Hepatocyte (in vitro differentiated cells): ENCODE results near the gene NOD2. TPM values are rescaled to one million over a fixed set of nuclear protein-coding genes. Genes with fewer than 3 reads are reported as not detected.

ENCODE experiments used
- DNase-seq: peaks from one replicate; pipeline ENCODE4 v3.0.0-alpha.2; 2016; ENCODE audit warnings: low spot score
- H2AFZ ChIP-seq: fragments of 200-600 bp; sonication (generic); 2 replicates; pipeline ENCODE4 v1.6.0; 2016; ENCODE audit warnings: antibody characterized with exemption, mild to moderate bottlenecking
- H3K27ac ChIP-seq: fragments of 200-600 bp; sonication (generic); 2 replicates; pipeline ENCODE4 v1.5.1; 2016; ENCODE audit warnings: mild to moderate bottlenecking
- H3K27me3 ChIP-seq: fragments of 200-600 bp; sonication (generic); 2 replicates; pipeline ENCODE4 v1.6.1; 2016
- H3K36me3 ChIP-seq: fragments of 200-600 bp; sonication (generic); replicated peaks from 2 replicates; pipeline ENCODE4 v1.5.1; 2016; ENCODE audit warnings: low read depth; ENCODE audit not compliant: insufficient read depth
- H3K4me1 ChIP-seq: fragments of 200-600 bp; sonication (generic); 2 replicates; pipeline ENCODE4 v1.5.1; 2016; ENCODE audit warnings: mild to moderate bottlenecking, moderate library complexity; ENCODE audit not compliant: insufficient read depth
- H3K4me2 ChIP-seq: fragments of 200-600 bp; sonication (generic); 2 replicates; pipeline ENCODE4 v1.6.0; 2016
- H3K4me3 ChIP-seq: fragments of 200-600 bp; sonication (generic); 2 replicates; pipeline ENCODE4 v1.5.1; 2016; ENCODE audit warnings: mild to moderate bottlenecking
- H3K79me2 ChIP-seq: fragments of 200-600 bp; sonication (generic); 2 replicates; pipeline ENCODE4 v1.6.0; 2017; ENCODE audit warnings: mild to moderate bottlenecking
- H3K9me2 ChIP-seq: fragments of 200-600 bp; sonication (generic); replicated peaks from 2 replicates; pipeline ENCODE4 v1.6.0; 2017; ENCODE audit warnings: mild to moderate bottlenecking; ENCODE audit not compliant: insufficient read depth
- H3K9me3 ChIP-seq: fragments of 200-600 bp; sonication (generic); 2 replicates; pipeline ENCODE4 v1.5.1; 2016; ENCODE audit warnings: low read depth, mild to moderate bottlenecking
- H4K20me1 ChIP-seq: fragments of 200-600 bp; sonication (generic); 2 replicates; pipeline ENCODE4 v1.6.0; 2016; ENCODE audit warnings: mild to moderate bottlenecking; ENCODE audit not compliant: insufficient read depth, poor library complexity, severe bottlenecking
- EZH2 ChIP-seq: fragments of 200-600 bp; sonication (generic); IDR thresholded peaks from 2 replicates; pipeline ENCODE4 v1.6.1; 2016; ENCODE audit warnings: antibody characterized with exemption, mild to moderate bottlenecking, borderline replicate concordance
- EZH2phosphoT487 ChIP-seq: fragments of 200-600 bp; sonication (generic); IDR thresholded peaks from one replicate; pipeline ENCODE4 v1.6.1; 2018; ENCODE audit warnings: antibody characterized with exemption, mild to moderate bottlenecking, low read depth, moderate library complexity; ENCODE audit not compliant: unreplicated experiment, severe bottlenecking
- WGBS: methylation state at CpG from one replicate; pipeline ENCODE4 v1.1.6; 2016; ENCODE audit warnings: low lambda C conversion rate; ENCODE audit errors: missing lambda C conversion rate; 5-methylcytosine and 5-hydroxymethylcytosine counted together
- polyA plus RNA-seq: library from polyadenylated mRNA; unstranded; fragments of >200 nt; fragmentation: Nextera tagmentation; extraction: Ambion mirVana; gene quantifications from 2 replicates; pipeline ENCODE4 v1.2.1, GENCODE V29; 2016
- total RNA-seq: library from RNA; depleted of rRNA; stranded (reverse); fragments of >200 nt; gene quantifications from 2 replicates; pipeline ENCODE4 v1.2.3, GENCODE V29; 2014
- TF ChIP-seq, protein P1 (sequence below): fragments of 200-600 bp; sonication (generic); IDR thresholded peaks from 2 replicates; pipeline ENCODE4 v1.5.1; 2016; ENCODE audit warnings: antibody characterized with exemption, mild to moderate bottlenecking; ENCODE audit not compliant: poor library complexity

The NOD2 gene
- total and polyA plus RNA-seq, 2 experiments from 2014 or later: 0.13 TPM; not detected in 1

DNA sequence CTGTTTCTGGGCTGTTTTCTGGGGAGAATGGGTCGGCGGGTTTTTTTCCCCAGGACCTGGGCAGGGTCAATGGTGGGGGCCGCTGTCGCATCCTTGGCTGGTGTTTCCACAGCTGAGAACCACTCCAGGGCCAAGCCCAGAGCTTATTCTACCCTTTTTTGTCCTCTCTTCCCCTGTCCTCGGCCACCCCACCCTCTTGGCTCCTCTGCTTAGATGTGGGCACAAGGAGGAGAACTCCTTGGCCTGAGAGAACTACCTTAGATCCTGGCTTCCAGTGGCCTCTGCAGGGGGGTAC, 4.0 kb downstream of the NOD2 start:
- Histone ChIP-seq H3K4me1 (no peaks in the 10 kb centered on the region), H3K27me3 (peaks cover 6% of the 10 kb centered on the region), H3K9me2 (no peaks in the 10 kb centered on the region), H4K20me1 (no peaks in the 10 kb centered on the region), H3K4me3 (no peak overlapping the region), H3K36me3 (no peaks in the 10 kb centered on the region), H3K27ac (no peak overlapping the region), H2AFZ (no peak overlapping the region), H3K4me2 (no peak overlapping the region), H3K79me2 (no peaks in the 10 kb centered on the region), H3K9me3 (no peaks in the 10 kb centered on the region)
- 96% methylated on average over 5 of the region's 5 CpGs for WGBS
- no peak for TF ChIP-seq EZH2phosphoT487
- TF ChIP-seq, protein P1, sequence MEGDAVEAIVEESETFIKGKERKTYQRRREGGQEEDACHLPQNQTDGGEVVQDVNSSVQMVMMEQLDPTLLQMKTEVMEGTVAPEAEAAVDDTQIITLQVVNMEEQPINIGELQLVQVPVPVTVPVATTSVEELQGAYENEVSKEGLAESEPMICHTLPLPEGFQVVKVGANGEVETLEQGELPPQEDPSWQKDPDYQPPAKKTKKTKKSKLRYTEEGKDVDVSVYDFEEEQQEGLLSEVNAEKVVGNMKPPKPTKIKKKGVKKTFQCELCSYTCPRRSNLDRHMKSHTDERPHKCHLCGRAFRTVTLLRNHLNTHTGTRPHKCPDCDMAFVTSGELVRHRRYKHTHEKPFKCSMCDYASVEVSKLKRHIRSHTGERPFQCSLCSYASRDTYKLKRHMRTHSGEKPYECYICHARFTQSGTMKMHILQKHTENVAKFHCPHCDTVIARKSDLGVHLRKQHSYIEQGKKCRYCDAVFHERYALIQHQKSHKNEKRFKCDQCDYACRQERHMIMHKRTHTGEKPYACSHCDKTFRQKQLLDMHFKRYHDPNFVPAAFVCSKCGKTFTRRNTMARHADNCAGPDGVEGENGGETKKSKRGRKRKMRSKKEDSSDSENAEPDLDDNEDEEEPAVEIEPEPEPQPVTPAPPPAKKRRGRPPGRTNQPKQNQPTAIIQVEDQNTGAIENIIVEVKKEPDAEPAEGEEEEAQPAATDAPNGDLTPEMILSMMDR: no peak
- no peak for TF ChIP-seq EZH2
- DNase-seq: no peak

DNA sequence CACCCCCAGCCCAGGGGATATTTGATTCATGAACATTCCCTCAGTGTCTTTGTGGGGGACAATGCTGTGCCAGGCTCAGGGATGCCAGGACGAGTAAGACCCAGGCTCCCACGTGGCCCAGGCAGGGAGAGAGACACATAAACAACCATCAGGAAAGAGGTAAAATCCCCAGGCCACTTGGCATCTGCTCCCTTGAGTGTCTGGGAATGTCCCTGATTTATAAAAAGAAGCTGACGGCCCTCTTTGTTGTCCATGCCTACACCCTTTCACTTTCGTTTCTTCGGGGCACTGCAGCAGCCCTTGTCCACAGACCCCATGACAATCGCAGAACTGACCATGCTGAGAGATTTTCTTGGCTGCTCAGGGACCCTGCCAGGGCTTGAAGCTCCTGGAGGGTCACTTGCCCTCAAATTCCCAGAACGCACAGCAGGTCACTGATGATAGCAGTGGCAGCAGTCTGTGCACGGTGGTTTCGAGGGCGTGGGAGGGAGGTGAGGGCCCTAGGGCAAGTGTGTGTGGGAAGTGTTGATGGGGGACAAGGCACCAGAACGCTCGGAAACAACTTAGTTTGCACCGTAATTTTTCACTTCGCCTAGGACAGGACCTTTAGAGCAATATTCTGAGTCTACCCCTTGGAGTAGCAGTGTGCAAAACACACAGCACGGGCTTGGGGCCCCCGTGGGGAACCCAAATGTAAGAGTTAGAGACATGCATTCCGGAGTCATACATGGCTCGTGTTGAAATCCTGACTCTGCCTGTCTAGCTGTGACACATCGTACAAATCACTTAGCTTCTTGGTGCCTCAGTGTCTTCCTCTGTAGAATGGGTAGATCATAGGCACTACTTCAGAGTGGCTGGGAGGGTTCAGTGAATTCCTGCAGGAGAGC, 4.7 kb downstream of the NOD2 start:
- Histone ChIP-seq H3K27ac (no peak overlapping the region), H4K20me1 (no peaks in the 10 kb centered on the region), H3K4me2 (no peak overlapping the region), H3K4me3 (no peak overlapping the region), H3K4me1 (no peaks in the 10 kb centered on the region), H3K36me3 (no peaks in the 10 kb centered on the region), H3K9me3 (no peaks in the 10 kb centered on the region), H3K79me2 (no peaks in the 10 kb centered on the region), H3K27me3 (peaks cover 6% of the 10 kb centered on the region), H3K9me2 (no peaks in the 10 kb centered on the region), H2AFZ (no peak overlapping the region)
- DNase-seq: no peak
- TF ChIP-seq, protein P1: no peak
- no peak for TF ChIP-seq EZH2phosphoT487
- no peak for TF ChIP-seq EZH2
- WGBS: 82% methylated on average over 19 of the region's 19 CpGs

DNA sequence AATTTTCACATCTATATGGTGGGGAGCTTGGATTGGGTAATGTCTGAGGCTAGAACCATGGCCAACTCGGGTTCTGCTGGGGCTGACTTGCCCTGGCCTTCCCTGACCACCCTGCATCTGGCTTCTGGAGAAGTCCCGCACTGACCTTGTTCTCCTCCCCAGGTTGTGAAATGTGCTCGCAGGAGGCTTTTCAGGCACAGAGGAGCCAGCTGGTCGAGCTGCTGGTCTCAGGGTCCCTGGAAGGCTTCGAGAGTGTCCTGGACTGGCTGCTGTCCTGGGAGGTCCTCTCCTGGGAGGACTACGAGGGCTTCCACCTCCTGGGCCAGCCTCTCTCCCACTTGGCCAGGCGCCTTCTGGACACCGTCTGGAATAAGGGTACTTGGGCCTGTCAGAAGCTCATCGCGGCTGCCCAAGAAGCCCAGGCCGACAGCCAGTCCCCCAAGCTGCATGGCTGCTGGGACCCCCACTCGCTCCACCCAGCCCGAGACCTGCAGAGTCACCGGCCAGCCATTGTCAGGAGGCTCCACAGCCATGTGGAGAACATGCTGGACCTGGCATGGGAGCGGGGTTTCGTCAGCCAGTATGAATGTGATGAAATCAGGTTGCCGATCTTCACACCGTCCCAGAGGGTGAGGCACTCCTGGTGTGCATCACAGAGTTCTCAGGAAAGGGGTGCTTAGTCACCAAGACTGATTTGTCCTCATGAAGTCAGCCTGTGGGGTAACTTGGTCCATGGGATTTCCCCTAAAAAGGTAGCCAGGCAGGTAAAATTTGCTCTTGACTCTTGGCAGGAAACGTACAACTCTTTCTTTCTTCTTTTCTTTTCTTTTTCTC, 6.1 kb downstream of the NOD2 start:
- Histone ChIP-seq H4K20me1 (no peaks in the 10 kb centered on the region), H2AFZ (no peak overlapping the region), H3K27ac (no peak overlapping the region), H3K79me2 (no peaks in the 10 kb centered on the region), H3K4me3 (no peak overlapping the region), H3K9me3 (no peaks in the 10 kb centered on the region), H3K4me2 (no peak overlapping the region), H3K4me1 (no peaks in the 10 kb centered on the region), H3K27me3 (no peaks in the 10 kb centered on the region), H3K36me3 (no peaks in the 10 kb centered on the region), H3K9me2 (no peaks in the 10 kb centered on the region)
- no peak for DNase-seq
- TF ChIP-seq EZH2phosphoT487 (no peak), EZH2 (no peak)
- TF ChIP-seq, protein P1: no peak
- WGBS: 85% methylated on average over 19 of the region's 19 CpGs
